NOMO-1 (cell line): ENCODE results near the gene KCTD21.

Experiments
- DNase-seq, 2 experiments: peaks; one replicate each; lab custom pipeline; 2025; ENCODE audit not compliant: unreplicated experiment in 2 of 2; lab: John Stamatoyannopoulos, UW

The KCTD21 gene

GRCh38 chr11:78147807-78148206 lies 40.6 kb downstream of the KCTD21 start:
- no peak for DNase-seq

GRCh38 chr11:78145511-78146025 lies 42.9 kb downstream of the KCTD21 start:
- DNase-seq, result no peak

- DNase-seq, result no peak
These were observed 47.9 kb downstream of the KCTD21 start for GRCh38 chr11:78140392-78141077.

GRCh38 chr11:78139422-78140391 lies 48.7 kb downstream of the KCTD21 start, which contains the start of gene ALG8:
Gene ALG8, minus strand, starts transcription at chr11:78139626. Its CDS starts 38 bp downstream, at chr11:78139588.
- peak; percentile 93 to 94 for DNase-seq

GRCh38 chr11:78138694-78139421 lies 49.6 kb downstream of the KCTD21 start:
- peak; percentile 39 to 69 for DNase-seq

- DNase-seq, result no peak
These were observed 50.1 kb downstream of the KCTD21 start for GRCh38 chr11:78138291-78138690.

- no peak for DNase-seq
These were observed 56.0 kb downstream of the KCTD21 start for GRCh38 chr11:78132475-78132874.

GRCh38 chr11:78131956-78132355 lies 56.5 kb downstream of the KCTD21 start:
- no peak for DNase-seq

GRCh38 chr11:78127403-78127802 lies 61.0 kb downstream of the KCTD21 start:
- DNase-seq, result peak in 1 of 2 experiments; percentile 10
